SK-N-DZ (cell line): ENCODE data around the gene NRG2.

Experiments
- small RNA-seq, 2 experiments: library from RNA; depleted of rRNA; stranded (forward); fragments of <200 nt; gene quantifications; one replicate each; pipeline ENCODE3, GENCODE V24; 2014

Gene NRG2

Small RNA genes within 50 kb of the gene (small RNA-seq; reads per million reads assigned to genes)
- gene RF00019 = 0 reads per million in 2 experiments
